Activated gamma-delta T cell treated with Interleukin-2 at 50 U/mL for 16 hours (primary cell): ENCODE data around the gene ITSN2.
"Not testable (repeated sequence)": the region's sequence is repeated elsewhere in the genome, so short reads cannot be mapped to it uniquely, and the experiment has no call there.

Experiments
- DNase-seq: peaks from one replicate; pipeline ENCODE4 v3.0.0-alpha.2; 2020

ITSN2 gene

GRCh38 chr2:24362253-24362652 lies 1.9 kb upstream of the ITSN2 start:
- no peak for DNase-seq

GRCh38 chr2:24360963-24361330 lies 611 bp upstream of the ITSN2 start:
- DNase-seq: no peak

- DNase-seq: peak; percentile 38
These were observed 947 bp downstream of the ITSN2 start for GRCh38 chr2:24359129-24360049.

GRCh38 chr2:24357767-24358166 lies 2.6 kb downstream of the ITSN2 start:
- not testable (repeated sequence) for DNase-seq

- DNase-seq: not testable (repeated sequence)
These were observed 3.2 kb downstream of the ITSN2 start for GRCh38 chr2:24357115-24357514.

GRCh38 chr2:24354957-24355356 lies 5.4 kb downstream of the ITSN2 start:
- DNase-seq: no peak

- no peak for DNase-seq
These were observed 5.9 kb downstream of the ITSN2 start for GRCh38 chr2:24354395-24354794.

GRCh38 chr2:24353973-24354372 lies 6.4 kb downstream of the ITSN2 start:
- DNase-seq: no peak

GRCh38 chr2:24353364-24353763 lies 7.0 kb downstream of the ITSN2 start:
- no peak for DNase-seq

- no peak for DNase-seq
These were observed 7.7 kb downstream of the ITSN2 start for GRCh38 chr2:24352664-24353063.

- DNase-seq: no peak
These were observed 8.4 kb downstream of the ITSN2 start for GRCh38 chr2:24351981-24352380.

- no peak for DNase-seq
These were observed 8.8 kb downstream of the ITSN2 start for GRCh38 chr2:24351627-24351938.

- DNase-seq: no peak
These were observed 9.3 kb downstream of the ITSN2 start for GRCh38 chr2:24350826-24351626.

- no peak for DNase-seq
These were observed 11.2 kb downstream of the ITSN2 start for GRCh38 chr2:24349097-24349496.

GRCh38 chr2:24345937-24346336 lies 14.4 kb downstream of the ITSN2 start:
- no peak for DNase-seq

GRCh38 chr2:24343225-24343882 lies 17.0 kb downstream of the ITSN2 start:
- no peak for DNase-seq

- DNase-seq: no peak
These were observed 18.0 kb downstream of the ITSN2 start for GRCh38 chr2:24342110-24342910.

GRCh38 chr2:24339856-24340262 lies 20.5 kb downstream of the ITSN2 start:
- DNase-seq: no peak

- DNase-seq: not testable (repeated sequence)
These were observed 21.2 kb downstream of the ITSN2 start for GRCh38 chr2:24339098-24339497.

GRCh38 chr2:24337890-24338289 lies 22.4 kb downstream of the ITSN2 start:
- DNase-seq: no peak

GRCh38 chr2:24336811-24337210 lies 23.5 kb downstream of the ITSN2 start:
- DNase-seq: no peak

GRCh38 chr2:24334245-24334633 lies 26.1 kb downstream of the ITSN2 start:
- no peak for DNase-seq
